ENCODE results near the gene SIL1.
"Not testable (repeated sequence)": the region's sequence is repeated elsewhere in the genome, so short reads cannot be mapped to it uniquely, and the experiment has no call there.

The SIL1 gene

DNA sequence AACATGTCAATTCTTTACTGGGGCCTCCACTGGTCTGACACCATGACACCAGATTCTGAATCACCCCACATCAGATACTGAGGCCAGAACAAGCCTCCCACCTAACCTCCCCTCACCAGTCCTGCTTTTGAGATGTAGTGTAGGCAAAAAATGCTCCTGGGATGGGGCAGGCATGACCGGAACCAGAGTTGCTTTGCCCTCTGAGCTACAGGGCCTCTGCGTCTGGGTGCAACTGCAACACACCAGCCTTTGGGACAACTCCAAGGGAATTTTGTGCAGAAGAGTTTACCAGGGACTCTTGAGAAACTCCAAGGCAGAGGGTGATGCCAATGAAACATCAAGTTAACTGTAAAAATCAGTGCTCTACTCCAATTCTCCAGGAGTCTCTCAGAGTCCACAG, 79.4 kb downstream of the SIL1 start:
- Histone ChIP-seq H3K27ac (no peak overlapping the region), H3K27me3 (no peaks in the 10 kb centered on the region), H3K9me3 (0 out of 2 replicates have a peak, but pooled peaks cover 2% of the 10 kb centered on the region), H3K4me2 (no peak overlapping the region), H3K36me3 (peaks cover 61% of the 10 kb centered on the region), H3K4me1 (peaks cover 9% of the 10 kb centered on the region), H3K9ac (no peak overlapping the region), H3K4me3 (no peak overlapping the region), H4K20me1 (no peaks in the 10 kb centered on the region)
- no peak for TF ChIP-seq Cebpa-rat (IDR thresholded peaks at IDR 0.05)

DNA sequence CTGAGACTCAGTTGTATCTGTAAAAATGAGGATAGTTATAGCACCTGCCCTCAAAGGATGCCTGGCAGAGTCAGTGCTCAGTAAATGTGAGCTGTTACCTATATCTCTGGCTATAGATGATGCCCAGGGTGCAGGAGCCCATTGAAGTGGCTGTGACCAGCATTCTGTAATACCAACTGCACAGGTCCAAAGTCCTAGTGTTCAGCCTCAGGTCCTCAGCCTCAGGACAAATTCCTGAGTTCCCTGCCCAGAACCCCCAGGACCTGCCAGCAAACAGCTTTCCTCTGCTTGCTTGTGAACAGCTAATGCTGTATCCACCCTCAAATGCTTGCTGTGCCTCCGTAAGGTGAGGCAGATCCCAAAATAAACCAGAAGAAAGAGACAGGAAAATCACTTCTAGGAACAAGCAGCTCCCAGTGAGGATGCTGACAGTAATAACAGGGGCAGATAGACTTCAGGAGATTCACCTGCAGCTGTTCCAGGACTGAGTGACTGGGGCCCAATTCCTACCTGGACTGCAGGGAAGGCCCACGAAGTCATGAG, 80.8 kb downstream of the SIL1 start:
- Histone ChIP-seq H3K36me3 (peaks cover 58% of the 10 kb centered on the region), H4K20me1 (no peaks in the 10 kb centered on the region), H3K4me3 (no peak overlapping the region), H3K4me2 (peak overlapping the region; percentile 19; the same call in 1 of the 2 replicates), H3K27ac (no peak overlapping the region), H3K4me1 (peaks cover 9% of the 10 kb centered on the region), H3K9ac (no peak overlapping the region), H3K9me3 (peaks cover 11% of the 10 kb centered on the region), H3K27me3 (no peaks in the 10 kb centered on the region)
- TF ChIP-seq Cebpa-rat (IDR thresholded peaks at IDR 0.05), result no peak

GRCh38 chr5:139116100-139116655, 82.0 kb downstream of the SIL1 start:
- TF ChIP-seq Cebpa-rat (IDR thresholded peaks at IDR 0.05), result no peak
- Histone ChIP-seq H3K4me3 (no peak overlapping the region), H3K27ac (no peak overlapping the region), H3K36me3 (peaks cover 53% of the 10 kb centered on the region), H3K9me3 (peaks cover 14% of the 10 kb centered on the region), H3K4me2 (no peak overlapping the region), H3K9ac (no peak overlapping the region), H4K20me1 (no peaks in the 10 kb centered on the region), H3K4me1 (peaks cover 9% of the 10 kb centered on the region), H3K27me3 (no peaks in the 10 kb centered on the region)

DNA sequence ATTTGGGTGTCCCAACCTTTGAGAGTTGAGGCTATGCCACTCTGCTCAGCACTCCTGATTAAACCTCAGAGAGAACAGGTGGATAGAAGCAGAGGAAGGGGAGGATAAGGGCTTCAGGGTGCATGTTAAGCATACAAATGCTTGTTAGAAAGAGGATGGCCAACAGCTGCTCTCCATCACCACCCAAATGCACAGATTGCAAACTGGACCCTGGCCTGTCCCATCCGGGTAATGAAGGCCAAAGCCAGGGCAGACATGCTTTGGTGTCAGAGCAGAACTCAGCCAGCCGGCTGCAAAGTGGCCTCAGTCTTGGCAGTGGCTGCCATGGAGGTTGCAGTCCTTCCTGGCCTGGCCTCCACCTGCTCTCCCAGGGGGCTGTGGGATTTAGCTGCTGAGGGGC, 84.3 kb downstream of the SIL1 start:
- Histone ChIP-seq H3K27ac (no peak overlapping the region), H3K9ac (no peak overlapping the region), H4K20me1 (no peaks in the 10 kb centered on the region), H3K4me2 (no peak overlapping the region), H3K9me3 (peaks cover 14% of the 10 kb centered on the region), H3K27me3 (no peaks in the 10 kb centered on the region), H3K36me3 (peaks cover 30% of the 10 kb centered on the region), H3K4me3 (no peak overlapping the region), H3K4me1 (peaks cover 9% of the 10 kb centered on the region)
- no peak for TF ChIP-seq Cebpa-rat (IDR thresholded peaks at IDR 0.05)

DNA sequence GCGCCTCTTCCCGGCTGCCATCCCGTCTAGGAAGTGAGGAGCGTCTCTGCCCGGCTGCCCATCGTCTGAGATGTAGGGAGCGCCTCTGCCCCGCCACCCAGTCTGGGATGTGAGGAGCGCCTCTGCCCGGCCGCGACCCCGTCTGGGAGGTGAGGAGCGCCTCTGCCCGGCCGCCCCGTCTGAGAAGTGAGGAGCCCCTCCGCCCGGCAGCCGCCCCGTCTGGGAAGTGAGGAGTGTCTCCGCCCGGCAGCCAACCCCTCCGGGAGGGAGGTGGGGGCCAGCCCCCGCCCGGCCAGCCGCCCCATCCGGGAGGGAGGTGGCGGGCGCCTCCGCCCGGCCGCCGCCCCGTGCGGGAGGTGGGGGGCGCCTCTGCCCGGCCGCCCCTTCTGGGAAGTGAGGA, 85.8 kb downstream of the SIL1 start:
- H3K27ac ChIP-seq, H3K4me2 ChIP-seq, H4K20me1 ChIP-seq, H3K4me3 ChIP-seq, H3K9ac ChIP-seq, H3K27me3 ChIP-seq, H3K4me1 ChIP-seq: not testable (repeated sequence)
- Histone ChIP-seq H3K36me3 (peaks cover 16% of the 10 kb centered on the region), H3K9me3 (peaks cover 14% of the 10 kb centered on the region)

- H3K27ac ChIP-seq, result no peak overlapping the region
- H3K4me3 ChIP-seq, result no peak overlapping the region
- TF ChIP-seq Cebpa-rat (IDR thresholded peaks at IDR 0.05), result no peak
- peaks cover 6% of the 10 kb centered on the region; the same call in 1 of the 2 replicates for H3K27me3 ChIP-seq
- peaks cover 9% of the 10 kb centered on the region; the same call in 1 of the 2 replicates for H3K36me3 ChIP-seq
- H3K4me2 ChIP-seq, result no peak overlapping the region
- H3K9ac ChIP-seq, result no peak overlapping the region
- no peaks in the 10 kb centered on the region for H4K20me1 ChIP-seq
- peaks cover 14% of the 10 kb centered on the region for H3K9me3 ChIP-seq
- H3K4me1 ChIP-seq, result peaks cover 4% of the 10 kb centered on the region
Measured at GRCh38 chr5:139110526-139111168, 87.5 kb downstream of the SIL1 start.

DNA sequence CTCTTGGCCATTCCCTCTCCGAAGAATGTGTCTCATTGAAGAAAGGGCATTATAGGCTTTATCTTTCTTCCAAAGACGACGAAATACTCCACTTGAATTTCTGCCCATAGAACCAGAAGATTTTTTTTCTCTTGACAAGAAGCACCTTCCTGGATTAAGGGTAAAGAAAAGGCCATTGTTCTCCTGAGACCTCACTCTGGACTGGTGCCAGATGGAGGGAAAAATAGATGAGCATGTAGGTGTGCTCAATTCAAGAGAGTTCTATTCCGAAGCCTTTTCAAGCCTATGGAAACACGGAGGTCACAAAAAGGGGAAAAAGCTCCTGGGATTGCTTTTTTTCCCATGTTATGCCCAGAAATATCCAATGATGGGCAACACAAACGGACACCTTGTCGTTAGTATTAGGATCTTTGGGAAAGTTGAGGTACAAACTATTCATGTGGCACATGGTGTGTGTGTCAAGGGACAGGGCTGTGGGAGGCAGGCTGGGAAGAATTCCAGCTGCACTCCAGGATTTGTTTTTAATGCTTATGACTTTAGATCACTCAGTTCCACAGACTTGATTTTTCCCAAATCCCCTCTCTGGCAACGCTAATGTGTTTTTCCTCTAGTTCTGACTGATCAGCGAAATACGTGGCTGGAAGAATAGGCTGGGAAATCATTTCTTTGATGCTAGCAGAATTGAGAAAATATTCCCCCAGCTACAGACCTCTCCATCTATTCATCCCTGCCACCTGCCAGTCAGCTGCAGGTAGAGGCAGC, 89.9 kb downstream of the SIL1 start:
- no peaks in the 10 kb centered on the region for H4K20me1 ChIP-seq
- H3K9ac ChIP-seq, result no peak overlapping the region
- H3K4me3 ChIP-seq, result no peak overlapping the region
- H3K27me3 ChIP-seq, result peaks cover 9% of the 10 kb centered on the region; the same call in 1 of the 2 replicates
- H3K36me3 ChIP-seq, result no peaks in the 10 kb centered on the region
- peaks cover 7% of the 10 kb centered on the region for H3K9me3 ChIP-seq
- H3K4me2 ChIP-seq, result no peak overlapping the region
- peaks cover 10% of the 10 kb centered on the region for H3K4me1 ChIP-seq
- no peak overlapping the region for H3K27ac ChIP-seq
- TF ChIP-seq Cebpa-rat (IDR thresholded peaks at IDR 0.05), result no peak

DNA sequence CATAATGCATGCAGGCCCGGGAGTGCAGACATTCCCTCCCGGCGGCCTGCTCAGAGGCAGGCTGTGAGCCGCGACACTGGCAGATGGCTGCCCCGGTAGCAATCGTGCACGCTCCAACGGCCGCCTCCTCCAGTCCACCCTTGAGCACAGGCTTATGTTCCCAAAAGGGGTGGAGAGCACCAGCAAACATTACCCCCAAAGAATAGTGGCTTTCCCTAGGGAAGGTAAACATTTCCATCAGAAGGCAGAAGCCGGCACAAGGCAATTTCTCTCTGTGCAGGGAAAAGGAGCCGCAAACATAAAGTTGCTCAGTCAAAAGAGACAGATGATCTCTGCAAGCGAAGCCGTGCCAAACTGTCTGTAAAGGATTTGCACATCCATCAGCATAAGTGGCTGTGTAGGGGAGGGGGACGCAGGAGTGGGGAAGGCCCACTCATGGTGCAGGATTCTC, 92.5 kb downstream of the SIL1 start:
- H3K36me3 ChIP-seq, result no peaks in the 10 kb centered on the region
- peak overlapping the region; percentile 44 for H3K4me2 ChIP-seq
- H4K20me1 ChIP-seq, result no peaks in the 10 kb centered on the region
- H3K27ac ChIP-seq, result no peak overlapping the region
- TF ChIP-seq Cebpa-rat (IDR thresholded peaks at IDR 0.05), result no peak
- H3K27me3 ChIP-seq, result peaks cover 9% of the 10 kb centered on the region; the same call in 1 of the 2 replicates
- peaks cover 10% of the 10 kb centered on the region for H3K4me1 ChIP-seq
- H3K9ac ChIP-seq, result no peak overlapping the region
- no peaks in the 10 kb centered on the region for H3K9me3 ChIP-seq
- H3K4me3 ChIP-seq, result no peak overlapping the region

DNA sequence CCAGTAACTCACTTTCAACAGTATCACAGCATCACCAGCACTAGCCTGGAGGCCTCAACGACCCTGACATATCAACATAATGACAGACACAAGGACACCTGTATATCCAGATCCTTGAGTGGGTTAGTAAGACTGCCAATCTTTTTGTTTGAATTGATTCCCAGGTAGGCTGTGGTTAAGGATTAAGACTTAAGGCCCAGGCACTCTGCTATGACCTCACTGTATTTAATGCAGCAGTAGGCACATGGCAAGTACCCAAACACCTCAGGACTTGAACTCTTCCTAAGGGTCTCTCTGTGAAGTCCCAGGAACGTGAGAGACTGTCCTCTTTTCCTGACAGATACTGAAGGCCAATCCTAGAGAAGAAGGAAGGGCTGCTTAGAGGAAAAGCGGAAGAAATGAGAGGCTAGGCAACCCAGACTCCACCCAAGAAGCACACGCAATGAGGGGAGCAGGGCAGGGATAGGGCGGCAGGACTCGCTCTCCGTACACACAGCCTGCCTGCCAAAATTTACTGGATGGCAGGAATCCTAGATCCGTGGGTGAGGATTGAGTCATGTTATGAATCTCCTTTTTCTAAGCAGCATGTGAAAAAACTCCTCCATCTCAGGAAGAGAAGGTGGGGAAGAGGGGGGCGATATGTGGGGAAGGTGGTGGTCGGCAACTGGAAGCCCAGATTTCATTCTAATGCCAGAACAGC, 93.4 kb downstream of the SIL1 start:
- H3K4me2 ChIP-seq, result no peak overlapping the region
- H3K27ac ChIP-seq, result no peak overlapping the region
- no peak overlapping the region for H3K4me3 ChIP-seq
- H3K36me3 ChIP-seq, result no peaks in the 10 kb centered on the region
- H3K9ac ChIP-seq, result no peak overlapping the region
- H3K27me3 ChIP-seq, result peaks cover 9% of the 10 kb centered on the region; the same call in 1 of the 2 replicates
- no peak for TF ChIP-seq Cebpa-rat (IDR thresholded peaks at IDR 0.05)
- no peaks in the 10 kb centered on the region for H3K9me3 ChIP-seq
- peaks cover 10% of the 10 kb centered on the region for H3K4me1 ChIP-seq
- no peaks in the 10 kb centered on the region for H4K20me1 ChIP-seq
